GM18873 (cell line): Measurements from ENCODE around the gene APP.
"Not testable (repeated sequence)": the region's sequence is repeated elsewhere in the genome, so short reads cannot be mapped to it uniquely, and the experiment has no call there.

Experiments used
- ATAC-seq: cut with Tn5 transposase; IDR thresholded peaks from one replicate; pipeline ENCODE4 v1.9.1; 2021; ENCODE audit warnings: mild to moderate bottlenecking, moderate library complexity, moderate number of reproducible peaks; ENCODE audit not compliant: unreplicated experiment, low FRiP score

Gene APP

DNA sequence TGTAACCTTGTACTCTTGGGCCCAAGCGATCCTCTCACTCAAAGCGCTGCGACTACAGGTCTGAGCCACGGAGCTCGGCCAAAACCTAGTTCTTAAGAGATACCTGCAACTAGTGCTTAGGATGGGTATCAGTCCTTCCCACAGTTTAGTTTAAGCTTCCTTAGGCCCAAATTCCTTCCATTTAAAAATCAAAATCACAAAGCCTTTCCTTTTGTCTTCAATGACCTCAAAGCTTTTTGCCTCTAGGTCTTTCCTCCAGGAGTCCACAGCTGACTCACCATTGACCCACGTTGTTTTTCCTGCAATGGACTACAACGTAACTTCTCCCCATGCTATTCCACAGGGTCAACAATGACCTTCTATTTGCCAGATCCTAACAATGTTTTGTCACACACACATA, 64.0 kb downstream of the APP start:
- no peak for ATAC-seq

DNA sequence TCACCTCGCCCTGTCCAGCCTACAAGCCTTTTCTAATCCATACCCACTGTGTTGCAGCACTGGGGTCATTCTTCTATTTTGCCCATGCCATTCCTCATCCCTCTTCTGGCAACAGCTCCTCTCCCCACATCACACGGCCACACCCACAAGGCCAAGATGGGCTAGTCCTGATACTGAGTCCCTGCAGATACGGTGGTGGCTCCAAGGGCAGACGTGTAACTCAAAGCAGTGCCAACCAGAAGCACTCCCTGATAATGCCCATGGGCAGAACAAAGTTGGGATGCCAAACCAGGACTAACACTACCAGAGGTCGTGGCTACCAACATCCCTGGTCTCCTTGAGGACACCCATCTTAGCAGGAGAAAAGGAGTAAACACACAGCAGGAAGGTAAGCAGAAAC, 64.8 kb downstream of the APP start:
- ATAC-seq, result no peak

DNA sequence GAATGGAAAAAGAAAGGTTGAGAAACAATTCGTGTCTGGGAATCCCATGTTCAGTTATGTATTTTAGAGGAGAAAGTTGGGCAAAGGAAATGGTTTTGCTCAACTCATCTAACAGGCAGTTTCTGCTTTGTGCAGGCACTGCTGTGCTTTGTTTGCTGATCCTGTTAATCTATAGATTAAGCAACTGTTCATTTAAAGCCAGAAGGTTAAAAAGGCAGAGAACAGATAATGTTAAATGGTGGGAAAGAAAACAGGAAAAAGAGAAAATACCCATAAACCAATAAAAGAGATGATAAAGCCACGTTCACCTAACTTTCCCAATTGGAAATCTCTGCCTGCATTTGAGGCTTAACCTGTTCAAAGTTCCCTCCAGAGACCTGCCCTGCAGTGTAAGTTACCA, 70.0 kb downstream of the APP start:
- no peak for ATAC-seq

DNA sequence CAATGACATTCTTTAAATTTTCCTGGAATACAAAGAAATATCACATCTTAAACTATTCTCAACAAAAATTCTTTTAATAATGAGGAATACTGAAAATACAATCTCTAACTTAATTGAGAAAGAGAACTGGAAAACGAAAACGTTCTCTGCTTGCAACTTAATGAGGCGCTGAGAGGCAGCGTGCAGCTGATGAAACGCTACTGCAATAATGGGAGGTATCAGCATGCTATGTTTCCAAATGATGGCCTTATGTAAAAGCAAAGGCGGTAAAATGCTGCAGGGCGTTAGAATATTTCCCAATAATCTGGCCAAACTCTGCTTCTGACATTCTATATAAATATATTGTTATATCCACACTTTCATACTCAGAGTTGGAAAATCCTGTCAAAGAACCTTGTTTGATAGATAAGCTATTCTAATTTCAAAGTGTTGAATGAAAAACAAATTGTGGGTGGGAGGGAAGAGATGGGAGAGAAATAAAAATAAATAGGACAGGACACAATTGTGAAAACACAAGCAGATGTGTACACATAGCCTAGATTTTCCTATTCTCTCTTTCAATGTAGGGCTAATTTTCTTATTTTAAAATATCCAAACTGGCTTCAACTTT, 70.9 kb downstream of the APP start:
- no peak for ATAC-seq

DNA sequence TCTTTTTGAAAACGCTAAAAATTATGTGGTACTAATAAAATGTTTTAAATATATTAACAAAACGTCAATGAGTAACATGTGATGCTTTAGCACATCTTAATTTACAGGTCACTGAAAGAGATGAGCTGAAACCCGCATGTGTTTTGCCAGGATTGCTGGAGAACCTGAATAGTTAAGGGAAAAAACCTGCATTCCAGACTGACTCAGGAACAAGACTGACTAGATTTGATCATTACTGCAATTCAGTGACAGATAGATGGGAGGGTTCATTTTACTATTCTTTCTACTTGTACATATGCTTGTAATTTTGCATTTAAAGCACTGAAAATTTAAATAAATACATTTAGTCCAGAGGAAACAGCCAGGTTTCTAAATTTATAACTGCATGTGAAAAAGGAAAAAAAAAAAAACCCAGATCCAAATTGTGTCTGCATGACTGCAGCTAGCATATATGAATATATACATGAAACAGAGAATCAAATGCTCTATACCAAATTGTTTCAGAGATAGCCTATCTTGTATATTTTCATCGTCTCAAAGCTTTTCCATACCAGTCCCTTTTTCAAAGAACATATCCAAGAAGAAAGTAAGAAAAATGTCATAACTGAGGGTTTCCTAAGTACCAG, 71.7 kb downstream of the APP start:
- no peak for ATAC-seq

DNA sequence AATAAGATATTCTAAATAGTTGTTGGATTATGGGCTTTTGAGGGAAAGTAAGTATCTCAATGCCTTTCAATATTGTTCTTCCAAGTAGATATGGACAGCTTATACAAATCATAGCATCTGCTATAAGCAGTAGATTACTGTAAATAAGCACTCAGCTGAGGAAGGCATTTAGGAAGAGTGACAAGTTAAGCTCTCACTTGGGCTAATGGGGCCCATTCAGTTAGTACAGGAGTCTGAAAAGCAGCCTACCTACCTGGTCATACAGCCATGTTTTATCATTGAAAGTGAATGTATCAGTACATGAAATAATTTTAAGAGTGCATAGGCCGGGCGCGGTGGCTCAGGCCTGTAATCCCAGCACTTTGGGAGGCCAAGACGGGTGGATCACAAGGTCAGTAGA, 73.1 kb downstream of the APP start:
- no peak for ATAC-seq

DNA sequence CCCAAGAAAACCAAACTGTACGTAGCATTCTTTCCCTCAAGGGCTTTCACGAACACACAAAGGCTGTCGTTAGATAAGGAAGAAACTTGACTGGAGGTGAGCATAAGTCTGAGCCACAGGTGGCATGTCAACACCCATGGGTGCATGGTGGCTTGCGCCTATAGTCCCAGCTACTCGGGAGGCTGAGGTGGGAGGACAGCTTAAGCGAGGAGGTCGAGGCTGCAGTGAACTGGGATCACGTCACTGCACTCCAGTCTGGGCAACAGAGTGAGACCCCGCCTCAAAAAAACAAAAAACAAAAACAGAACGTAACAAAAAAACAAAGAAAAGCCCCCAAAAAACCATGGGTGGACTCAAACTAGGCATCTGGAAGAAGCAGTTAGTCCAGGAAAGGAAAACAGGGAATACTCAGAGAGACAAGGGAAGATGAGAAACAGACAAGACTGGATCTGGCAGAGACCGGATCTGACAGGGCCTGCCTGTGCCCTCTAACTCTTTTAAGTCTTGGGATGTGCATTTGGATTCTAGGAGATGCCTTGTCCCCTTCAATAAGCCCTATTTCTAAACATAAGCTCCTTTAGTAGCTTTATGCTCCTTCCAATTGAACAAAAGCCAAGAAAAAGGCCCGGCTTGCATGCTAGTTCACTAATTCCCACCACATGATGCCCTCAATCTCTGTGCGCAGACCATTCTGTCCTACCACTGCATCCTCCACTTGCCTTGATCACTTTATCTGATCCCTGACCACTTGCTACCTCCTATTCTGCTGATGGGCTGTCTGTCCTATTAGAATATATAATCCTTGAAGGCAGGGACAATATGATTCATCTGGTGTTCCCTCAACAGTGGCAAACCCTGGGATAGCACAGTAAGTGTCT, 73.8 kb downstream of the APP start:
- no peak for ATAC-seq

DNA sequence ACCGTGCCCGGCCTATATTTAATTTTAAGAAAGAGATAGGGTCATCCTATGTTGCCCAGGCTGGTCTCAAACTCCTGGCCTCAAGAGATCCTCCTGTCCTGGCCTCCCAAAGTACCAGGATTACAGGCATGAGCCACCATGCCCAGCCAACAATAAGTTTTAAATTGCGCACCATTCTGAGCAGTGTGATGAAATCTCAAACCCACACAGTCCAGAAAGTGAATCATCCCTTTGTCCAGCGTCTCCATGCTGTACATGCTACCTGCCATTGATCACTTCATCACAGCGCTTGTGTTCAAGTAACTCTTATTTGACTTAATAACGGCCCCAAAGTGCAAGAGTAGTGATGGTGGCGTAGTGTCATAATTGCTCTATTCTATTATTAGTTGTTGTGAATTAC, 75.4 kb downstream of the APP start:
- no peak for ATAC-seq

DNA sequence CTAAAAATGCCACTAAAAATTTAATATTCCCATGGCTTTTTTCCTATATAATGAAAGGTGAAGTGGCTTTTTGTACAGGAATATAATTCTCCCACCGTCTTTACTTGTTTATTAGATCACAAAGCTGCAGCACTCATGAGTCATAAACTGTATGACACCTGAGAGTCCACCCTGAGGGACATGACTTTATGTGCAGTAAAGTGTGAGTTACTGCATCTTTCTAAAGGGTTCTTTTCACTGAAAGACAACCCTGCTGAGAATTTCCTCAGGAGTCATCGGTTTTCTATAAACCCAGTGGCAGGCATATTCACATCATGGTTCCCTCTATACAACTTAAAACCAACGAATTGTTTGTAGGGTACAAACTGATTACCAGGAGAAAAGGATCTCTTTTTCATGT, 77.4 kb downstream of the APP start:
- ATAC-seq, result no peak

DNA sequence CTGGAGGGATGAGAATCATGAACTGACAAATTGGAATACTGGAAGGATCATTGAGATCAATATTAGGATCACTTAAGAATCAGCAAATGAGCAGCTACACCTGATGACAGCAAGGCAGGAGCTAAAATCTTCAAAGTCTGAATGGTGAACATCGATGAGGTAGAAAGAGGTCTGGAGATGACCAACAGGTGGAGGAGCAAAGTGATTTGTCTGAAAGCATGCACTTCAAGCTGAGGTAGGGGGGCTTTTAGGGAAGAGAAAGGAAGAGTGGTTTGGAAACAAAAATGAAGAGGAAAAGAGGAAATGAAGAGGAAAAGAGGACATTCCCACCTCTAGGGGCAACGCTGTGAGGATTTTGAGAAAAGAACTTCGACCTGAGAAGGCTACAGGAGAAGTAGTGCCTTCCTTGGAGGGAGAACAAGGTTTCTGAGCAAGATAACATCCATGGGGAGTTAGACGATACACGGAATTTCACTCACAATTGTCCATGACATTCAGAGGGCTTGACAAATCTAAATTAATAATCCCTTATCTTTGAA, 79.0 kb downstream of the APP start:
- ATAC-seq, result no peak

DNA sequence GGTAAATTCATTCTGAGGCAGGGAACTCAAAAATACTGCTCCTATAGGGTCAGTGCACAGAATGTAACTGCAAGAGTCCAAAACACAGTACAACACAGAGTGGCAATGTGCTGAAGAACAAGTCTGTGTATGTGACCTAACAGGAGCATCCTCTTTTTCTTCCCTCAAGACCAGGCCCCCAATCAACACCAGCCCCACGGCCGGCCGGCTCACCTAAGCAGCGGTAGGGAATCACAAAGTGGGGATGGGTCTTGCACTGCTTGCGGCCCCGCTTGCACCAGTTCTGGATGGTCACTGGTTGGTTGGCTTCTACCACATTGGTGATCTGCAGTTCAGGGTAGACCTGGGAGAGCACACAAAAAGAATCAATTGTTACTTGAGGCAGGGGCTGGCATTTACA, 80.8 kb downstream of the APP start:
- ATAC-seq, result no peak

DNA sequence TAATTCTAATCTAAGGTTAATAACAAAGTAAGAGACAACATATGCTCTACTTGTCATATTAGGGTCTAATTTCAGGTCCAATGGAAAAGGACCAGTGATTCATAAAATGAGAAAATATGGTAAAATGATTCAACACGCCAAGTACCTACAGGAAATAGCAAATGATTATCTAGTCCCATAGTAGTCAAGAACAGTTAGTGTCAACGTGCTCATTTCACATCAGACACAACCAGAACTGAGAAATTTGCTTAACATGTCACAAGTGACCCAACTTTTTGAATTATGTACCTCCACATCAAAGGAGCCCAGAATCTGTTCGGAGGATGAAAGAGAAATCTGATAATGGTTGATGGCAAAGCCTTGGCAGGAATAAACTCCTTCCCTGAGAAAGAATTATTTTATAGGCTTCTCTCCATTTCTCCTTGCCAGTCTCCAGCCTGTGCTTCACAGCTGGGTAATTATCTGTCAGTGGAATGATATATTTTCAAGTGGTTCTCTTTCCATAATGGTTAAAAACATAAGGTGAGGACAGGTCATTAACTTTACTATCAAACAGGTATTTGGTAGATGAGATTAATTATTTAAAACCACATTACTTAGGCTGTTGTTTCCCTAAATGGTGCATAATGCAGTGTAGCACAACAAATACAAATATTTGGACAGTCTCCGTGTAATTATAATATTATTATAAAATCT, 83.2 kb downstream of the APP start:
- no peak for ATAC-seq

DNA sequence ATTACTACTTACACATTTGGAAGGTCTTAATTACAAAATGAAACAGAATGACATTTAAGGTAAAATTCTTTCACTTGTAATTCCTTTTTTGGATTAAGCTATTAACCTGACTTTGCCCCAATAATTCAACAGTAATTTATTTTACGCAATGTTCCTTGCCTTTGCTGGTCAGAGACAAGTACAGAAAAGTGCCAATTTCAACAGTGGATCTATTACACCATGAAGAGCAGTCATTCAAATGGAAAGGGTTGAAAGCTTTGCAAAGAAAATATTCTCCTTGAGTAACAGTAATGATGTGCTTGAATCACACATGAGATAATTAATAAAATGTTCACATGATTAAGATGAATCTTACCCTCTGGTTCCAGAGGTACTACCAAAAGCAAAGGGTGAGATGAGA, 84.7 kb downstream of the APP start:
- no peak for ATAC-seq

DNA sequence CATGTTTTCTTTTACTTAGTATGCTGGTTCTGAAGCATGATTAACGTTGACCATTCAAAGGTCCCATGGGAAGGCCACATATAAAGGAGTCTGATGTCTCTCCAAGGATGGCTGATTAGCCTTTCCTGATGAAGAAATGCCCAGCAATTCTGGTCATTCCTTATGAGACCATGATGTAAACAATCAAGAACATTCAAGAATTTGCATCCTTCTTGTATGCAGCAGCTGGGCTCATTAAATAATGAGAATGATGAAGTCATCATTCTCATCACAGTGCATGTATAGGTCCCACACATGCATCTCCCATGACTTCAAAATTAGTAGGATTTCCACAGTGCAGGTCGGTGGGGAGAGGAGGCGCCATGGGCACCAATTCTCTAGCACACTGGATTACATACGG, 85.4 kb downstream of the APP start:
- no peak for ATAC-seq

DNA sequence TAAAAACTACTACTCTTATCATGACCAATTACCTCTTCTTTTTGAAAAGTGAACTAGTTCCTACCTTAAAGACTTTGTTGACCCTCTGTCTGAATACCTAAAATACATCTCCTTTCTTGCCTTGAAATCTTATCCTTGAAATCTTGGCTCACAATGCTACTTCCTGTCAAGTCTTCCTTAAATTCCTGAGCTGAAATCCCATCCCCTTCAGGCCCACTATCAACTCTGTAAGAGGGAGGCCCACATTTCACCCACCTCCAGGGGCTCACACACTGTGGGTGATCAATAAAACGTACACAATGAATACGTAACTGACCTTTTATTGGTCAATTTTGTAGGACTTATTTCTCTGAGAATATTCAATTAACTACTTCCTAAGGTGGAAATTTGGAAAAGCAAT, 88.0 kb downstream of the APP start:
- no peak for ATAC-seq

DNA sequence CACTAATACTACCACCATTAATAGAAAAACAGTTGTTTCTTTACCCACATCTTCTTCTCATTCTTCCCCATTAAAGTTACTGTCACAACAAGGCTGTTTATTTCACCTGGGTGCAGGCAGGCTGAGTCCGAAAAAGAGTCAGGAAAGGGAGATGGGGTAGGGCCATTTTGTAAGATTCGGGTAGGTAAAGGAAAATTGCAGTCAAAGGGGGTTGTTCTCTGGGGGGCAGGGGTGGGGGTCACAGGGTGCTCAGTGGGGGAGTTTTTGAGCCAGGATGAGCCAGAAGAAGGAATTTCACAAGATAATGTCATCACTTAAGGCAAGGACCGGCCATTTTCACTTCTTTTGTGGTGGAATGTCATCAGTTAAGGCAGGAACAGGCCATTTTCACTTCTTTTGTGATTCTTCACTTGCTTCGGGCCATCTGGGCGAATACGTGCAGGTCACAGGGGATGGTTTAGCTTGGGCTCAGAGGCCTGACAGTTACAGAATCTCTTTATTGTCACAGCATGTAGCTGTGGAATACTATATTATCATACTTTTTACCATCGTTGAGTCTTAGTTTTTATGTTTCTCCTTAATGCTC, 89.3 kb downstream of the APP start:
- not testable (repeated sequence) for ATAC-seq

DNA sequence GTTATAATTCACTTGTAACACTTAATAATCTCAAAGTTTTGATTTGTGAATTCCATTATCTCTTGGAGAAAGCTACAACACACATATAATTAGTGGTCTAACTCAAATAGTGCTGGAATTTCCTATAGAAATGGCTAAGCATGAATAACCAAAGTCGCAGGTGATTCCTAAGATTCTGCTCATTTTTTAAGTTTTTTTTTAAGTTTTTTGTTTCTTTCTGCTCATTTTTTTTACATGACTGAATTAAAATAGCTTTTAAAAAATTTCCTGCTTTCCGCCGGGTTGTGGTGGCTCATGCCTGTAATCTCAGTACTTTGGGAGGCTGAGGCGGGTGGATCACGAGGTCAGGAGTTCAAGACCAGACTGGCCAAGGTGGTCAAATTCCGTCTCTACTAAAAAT, 90.4 kb downstream of the APP start:
- no peak for ATAC-seq

DNA sequence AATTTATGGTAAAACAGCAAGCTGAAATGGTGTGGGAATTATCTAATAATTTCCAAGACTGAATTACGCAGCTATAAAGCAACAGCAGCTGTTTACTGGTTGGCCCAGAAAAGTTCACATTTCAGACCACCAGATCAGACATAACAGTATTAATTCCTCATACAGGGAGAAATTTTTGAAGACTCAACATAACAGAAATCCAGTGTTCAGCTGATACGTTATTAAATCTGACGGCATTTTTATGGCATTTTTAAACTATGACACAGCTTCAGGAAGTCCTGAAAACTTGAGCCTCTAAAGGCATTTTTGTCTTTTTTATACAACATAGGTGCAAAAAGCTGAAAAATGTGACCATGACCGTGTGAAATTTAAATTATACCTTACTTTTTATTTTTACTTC, 91.2 kb downstream of the APP start:
- ATAC-seq, result no peak

DNA sequence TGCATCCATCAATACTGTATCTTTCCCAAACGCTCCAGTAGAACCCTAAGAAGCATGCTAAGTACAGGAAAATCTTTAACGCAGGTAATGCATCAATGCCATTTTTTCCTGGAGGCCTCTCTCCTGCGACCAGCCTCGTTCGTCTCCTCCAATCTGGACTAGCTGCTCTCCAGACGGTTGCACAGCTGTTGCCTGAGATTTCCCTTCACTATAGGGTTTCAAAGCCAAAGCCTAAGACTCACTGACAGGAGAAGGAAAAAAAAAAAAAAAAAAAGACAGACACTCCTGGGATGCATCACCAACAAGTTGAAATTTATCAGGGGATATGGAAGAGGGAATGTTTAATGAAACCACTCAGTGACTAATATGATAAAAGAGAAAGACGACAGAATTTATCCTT, 93.0 kb downstream of the APP start:
- no peak for ATAC-seq
